ENCODE measurements around the gene MICAL2.

The MICAL2 gene

DNA sequence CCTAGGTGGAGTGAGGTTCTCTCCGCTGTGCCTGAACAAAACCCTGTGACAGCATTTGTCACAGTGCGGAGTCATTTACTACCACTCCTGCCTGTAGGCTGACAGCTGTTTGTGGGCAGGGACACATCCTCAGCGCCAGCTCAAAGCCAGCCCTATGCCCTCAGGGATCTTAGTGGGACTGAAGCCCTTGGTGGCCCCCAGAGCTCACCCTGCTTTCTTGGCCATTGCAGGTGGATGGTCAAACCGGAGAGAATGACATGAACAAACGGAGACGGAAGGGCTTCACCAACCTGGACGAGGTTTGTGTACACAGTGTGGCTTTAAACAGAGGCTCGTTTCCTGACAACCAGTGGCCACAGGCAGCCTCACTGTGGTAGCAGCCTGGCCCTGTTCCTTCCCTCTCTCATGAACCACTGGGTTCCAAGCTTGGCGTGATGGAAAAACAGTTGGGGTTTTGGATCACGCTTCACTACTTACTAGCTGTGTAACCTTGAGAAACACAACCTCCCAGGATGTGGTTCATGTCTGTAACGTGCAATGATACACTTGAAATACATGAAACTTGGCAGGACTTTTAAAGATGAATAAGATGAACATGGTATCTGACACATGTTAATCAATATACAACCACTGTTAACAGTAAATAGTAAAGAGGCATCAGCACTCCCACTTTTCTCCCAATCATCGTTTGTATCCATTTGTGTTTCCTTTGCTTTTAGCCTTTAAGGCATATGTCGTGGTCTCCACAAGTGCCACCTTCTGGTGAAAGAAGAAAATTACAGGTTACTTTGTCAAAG, 125.8 kb downstream of the MICAL2 start:
- peak; percentile 92 for FAIRE-seq

DNA sequence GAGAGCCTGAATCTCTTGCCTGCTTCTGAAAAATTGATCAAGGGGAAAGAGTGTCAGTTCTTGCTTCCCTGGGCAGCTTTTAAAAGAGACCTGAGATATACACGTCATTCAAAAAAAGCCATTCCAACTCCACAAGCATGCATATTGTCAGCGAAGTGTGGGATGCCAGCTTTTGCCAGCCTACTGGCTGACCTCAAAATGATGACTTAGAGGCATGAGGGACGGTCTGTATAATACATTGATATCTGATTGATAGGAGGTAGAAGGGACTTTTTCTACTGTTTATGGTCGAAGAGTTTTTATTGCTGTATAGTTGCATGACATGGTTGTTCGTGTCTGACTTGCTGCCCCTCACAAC, 126.3 kb downstream of the MICAL2 start:
- FAIRE-seq = no peak

DNA sequence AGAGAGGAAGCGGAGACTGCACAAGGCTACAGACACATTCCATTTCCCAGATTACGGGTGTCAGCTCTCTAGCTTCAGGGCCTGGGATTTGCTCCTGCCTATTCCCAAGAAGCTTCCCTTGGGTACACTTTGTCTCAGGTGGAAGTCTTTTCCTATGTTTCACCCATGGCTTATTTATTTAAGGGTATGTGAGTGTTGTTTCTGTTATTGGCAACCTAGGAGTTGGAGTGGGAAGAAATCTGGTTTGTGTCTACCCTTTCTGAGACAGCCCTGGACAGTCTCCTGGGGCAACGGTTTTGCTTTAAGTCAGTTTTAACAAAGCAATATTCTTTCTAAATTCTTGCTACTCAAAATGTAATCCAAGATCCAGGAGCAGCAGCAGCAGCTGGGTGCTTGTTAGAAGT, 127.0 kb downstream of the MICAL2 start:
- no peak for FAIRE-seq

DNA sequence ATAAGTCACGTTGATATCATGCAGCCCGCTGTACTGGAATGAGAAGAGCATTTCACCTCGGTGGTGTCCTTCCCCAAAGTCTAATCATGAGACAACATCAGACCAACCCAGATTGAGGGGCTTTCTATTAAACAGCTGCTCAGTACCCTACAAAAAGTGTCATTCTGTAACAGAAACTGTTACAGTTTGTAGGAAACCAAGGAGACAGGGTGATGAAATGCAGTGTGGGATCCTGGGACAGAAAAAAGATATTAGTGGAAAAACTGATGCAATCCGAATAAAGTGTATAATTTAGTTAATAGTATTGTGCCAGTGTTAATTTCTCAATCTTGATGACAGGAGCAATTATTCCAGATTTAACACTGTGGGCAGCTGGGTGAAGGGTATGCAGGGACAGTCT, 128.0 kb downstream of the MICAL2 start:
- FAIRE-seq = no peak

DNA sequence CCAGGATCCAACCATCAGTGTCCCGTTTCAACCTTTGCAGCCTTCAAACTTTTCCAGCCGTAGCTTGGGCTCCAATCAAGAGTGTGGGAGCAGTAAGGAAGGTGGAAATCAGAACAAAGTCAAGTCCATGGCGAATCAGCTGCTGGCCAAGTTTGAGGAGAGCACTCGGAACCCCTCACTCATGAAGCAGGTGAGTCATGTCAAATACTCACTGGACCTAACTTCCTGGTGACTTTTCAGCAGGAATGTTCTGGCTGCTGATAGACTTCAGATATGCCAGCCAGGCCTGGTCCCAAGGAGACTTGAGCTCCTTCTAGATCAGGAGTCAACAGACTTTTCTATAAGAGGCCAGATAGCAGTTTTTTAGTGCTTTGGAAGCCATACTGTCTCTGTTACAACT, 129.0 kb downstream of the MICAL2 start:
- no peak for FAIRE-seq

DNA sequence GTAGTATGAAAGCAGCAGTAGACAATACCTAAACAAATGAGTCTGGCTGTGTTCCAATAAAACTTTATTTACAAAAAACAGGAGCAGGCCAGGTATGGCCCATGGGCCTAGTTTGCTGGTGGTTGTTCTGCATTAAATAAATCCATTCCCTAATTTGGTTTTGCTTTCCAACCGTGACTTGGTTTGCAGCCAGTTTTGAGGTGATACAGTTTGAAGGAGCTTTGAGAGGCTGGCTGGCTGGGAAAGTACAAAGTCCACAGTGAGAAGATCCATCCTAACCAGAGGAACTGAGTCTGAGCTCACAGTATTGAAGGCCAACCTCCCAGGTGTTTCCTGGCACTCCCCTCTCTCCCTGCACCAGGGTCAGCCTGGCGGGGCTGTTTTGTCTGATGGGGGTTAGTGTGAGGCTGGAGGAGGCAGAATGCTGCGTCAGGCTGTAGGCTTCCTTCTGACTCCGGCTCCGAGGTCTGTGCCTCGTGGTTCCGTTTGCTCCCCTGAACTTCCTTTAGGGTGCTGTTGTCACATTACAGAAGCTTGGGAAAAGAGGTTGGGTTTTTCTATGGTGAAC, 129.5 kb downstream of the MICAL2 start:
- no peak for FAIRE-seq

DNA sequence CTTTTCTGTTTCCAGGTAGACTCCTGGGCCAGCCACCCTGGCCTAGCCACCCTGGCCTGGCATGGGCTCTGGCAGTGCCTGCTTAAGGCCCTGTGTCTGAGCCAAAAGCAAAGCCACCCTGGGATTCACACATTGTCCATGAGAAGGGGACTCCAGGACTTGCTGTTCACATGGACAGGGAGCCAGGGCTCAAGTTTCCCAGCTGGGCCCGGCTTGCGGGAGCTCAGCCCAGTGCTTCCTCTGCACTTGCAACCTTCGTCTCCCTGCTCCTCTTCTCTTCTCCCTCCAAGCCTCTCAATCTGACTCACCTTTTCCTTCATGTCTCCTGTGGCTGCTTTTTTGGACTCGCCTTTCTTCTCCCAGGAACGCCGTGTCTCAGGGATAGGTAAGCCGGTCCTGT, 130.3 kb downstream of the MICAL2 start:
- no peak for FAIRE-seq

DNA sequence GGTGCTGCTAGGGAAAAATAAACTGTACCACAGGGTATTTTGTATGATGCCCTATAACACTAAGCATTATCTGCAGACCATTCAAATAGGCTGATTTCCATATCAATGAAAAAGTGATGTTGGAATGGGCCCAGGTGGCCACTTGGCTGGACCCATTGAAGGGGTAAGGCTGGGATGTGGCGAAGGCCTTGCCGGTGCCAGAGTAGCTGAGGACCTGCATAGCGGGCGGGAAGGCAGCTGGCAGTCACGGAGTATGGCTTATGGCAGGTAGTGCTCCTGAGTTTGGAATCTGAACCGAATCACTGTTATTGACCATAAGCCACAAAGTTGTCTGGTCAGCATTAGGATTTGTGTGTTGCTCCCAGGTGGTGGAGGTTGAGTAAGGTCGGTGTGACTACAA, 131.0 kb downstream of the MICAL2 start:
- no peak for FAIRE-seq

DNA sequence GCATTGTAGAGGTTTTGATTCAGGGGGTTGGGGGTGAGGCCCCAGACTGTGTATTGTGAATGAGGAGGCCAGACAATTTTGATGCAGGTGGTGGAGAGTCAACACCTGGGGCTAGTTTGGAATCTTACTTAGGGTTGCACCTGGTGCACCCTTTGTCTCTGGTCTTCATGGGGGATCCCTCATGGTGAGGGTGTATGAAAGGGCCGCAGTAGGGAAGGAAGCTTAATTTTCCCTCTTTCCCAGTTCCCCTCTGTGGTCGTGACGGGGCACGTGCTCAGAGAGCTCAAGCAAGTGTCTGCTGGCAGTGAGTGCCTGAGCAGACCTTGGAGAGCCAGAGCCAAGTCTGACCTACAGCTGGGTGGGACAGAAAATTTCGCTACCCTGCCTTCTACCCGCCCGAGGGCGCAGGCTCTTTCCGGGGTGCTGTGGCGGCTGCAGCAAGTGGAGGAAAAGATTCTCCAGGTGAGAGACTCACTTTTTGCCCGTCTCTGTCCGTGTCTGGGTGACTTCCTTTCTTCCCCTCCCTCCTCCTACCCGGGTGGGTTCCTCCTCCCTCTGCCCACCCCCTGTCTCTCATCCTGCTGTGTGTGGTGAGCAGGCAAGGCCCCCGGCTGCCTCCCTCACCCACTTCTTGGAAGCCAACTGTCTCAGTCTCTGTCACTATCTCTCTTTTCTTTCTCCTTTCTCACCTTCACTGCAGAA, 131.7 kb downstream of the MICAL2 start:
- no peak for FAIRE-seq

DNA sequence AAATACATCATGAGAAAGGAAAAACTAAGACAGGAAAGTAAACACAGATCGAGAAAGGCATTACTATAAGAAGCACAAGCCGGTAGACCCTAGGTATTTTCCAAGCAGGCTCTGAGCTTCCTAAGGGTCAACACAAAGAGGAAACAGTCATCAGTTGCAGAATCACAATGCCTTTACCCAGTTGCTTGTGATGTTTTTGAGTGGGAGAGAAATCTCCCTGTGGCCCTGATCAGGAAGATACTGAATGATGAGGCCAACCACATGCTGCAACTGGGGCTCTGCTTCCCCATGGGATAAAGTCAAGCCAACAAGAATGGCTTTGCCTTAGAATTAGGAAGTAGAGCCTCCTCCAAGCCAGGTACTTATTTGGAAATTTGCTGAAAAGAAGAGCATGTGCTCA, 132.6 kb downstream of the MICAL2 start:
- FAIRE-seq = no peak

DNA sequence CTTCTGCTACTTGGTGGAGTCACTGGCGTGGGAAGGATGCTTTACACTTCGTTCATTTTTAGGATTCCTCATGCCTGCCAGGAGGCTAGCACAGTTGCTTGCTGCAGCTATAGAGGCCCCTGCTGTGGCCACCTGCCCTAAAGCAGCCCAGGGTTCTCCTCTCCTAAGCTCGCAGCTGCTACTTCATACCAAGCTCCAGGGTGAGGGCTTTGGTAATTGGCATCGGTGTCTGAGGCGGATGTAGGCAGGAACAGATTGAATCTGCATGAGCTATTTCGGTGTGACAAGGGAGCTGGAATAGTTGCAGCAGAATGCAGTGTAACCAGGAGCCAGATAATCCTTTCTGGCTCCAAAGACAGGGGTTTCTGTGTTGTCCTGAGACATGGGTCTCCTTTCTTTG, 133.1 kb downstream of the MICAL2 start:
- no peak for FAIRE-seq

DNA sequence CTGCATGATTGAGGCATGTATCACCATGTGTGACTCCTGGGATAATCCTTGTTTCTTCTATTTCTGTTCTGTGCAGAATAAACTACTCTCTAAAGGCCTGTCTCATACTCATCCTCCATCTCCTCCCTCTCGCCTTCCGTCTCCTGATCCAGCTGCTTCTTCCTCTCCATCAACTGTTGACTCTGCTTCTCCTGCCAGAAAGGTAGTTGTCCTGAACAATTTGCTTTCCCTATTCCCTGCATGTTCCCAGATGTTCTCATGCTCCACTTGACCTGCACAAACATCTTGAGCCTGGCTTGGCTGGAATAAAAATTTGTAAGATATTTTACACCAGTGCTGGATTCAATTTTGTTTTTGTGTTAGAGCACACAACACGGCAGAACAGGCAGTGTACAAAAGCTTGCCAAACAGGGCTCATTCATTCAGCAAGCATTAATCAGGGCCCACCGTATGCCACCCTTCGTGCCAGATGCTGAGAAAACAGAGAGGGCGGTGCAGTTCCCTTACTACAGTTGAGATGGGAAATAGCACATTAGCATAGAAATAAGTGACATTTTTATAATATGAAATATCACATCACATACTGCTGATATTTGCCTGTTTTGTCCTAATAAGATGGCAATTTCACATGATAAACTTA, 133.6 kb downstream of the MICAL2 start:
- FAIRE-seq = no peak

DNA sequence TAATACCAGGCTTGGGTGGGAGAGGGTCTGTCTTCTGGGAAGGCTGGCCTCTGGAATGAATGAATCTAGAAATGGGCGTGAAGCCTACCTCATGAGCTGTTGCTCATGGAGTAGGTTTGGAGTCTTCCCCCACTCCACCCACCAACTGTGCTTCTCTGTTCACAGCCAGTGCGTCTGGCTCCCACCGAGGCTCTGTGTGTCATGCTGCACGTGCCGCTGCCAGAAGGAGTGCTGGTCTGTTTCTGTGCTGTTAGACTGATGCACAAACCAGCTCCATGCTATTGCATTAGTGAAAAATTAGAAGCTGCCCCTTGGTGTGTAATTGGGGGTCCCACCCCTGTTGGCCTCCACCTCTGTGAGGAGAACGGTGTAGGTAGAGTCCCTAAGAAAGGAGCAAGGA, 134.7 kb downstream of the MICAL2 start:
- FAIRE-seq = no peak

DNA sequence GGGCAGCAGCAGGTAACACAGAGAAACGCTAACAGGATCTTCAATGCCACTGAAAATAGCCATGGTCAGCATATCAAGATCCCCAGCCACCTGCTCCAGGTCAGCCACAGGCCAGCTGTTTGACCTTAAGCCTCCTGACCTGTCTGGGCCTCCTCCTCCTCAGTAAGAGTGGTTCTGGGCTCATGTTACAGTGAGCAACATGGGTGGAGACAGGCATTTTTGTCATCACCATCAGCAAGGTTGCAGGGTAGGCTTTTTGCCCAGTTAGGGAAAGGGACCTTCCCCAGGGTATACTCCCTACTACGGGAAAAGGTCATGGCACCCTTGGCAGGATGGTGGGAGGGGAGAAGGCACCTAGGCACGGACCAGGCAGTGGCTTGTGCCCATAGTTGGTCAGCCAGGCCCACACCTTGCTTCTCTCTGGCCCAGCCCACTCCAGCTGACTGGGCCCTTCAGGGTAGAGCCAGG, 135.2 kb downstream of the MICAL2 start:
- no peak for FAIRE-seq

DNA sequence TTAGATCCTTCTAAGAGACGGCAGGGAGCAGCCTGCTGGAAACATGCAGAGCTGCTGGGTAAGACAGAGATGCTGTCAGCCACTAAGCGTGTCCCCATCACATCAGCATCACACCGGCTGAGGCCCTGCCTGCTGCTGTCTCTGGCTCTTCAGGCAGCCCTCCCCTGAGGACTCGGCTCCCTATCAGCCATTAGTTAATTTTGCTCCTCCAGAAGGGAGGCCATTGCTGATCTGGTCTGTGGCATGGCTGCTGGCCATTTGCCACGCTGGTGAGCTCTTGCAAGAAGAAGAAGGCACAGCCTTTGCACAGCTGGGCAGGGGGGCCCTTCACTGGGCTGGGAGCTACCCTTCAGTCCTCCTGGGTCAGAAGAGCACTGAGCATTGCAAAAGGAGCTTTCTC, 135.8 kb downstream of the MICAL2 start:
- FAIRE-seq = no peak

DNA sequence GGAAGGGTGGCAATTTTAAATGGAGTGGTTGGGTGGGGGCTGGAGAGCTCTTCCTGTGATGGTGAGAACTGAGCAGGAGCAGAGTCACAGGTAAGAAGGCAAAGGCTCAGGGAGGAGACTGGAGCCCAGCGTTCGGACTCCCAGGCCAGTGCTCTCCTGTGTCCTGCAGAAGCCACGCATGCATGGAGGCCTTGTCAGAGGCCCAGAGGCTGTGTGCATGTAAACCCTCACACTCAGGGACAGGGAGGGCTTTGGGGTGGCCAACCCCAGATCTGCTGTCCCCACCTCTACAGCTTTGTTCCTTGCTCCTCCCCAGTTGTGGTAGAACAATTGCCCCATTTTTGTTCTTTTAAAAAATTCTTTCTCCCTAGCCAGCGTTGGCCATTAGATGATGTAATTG, 136.6 kb downstream of the MICAL2 start:
- FAIRE-seq = no peak

DNA sequence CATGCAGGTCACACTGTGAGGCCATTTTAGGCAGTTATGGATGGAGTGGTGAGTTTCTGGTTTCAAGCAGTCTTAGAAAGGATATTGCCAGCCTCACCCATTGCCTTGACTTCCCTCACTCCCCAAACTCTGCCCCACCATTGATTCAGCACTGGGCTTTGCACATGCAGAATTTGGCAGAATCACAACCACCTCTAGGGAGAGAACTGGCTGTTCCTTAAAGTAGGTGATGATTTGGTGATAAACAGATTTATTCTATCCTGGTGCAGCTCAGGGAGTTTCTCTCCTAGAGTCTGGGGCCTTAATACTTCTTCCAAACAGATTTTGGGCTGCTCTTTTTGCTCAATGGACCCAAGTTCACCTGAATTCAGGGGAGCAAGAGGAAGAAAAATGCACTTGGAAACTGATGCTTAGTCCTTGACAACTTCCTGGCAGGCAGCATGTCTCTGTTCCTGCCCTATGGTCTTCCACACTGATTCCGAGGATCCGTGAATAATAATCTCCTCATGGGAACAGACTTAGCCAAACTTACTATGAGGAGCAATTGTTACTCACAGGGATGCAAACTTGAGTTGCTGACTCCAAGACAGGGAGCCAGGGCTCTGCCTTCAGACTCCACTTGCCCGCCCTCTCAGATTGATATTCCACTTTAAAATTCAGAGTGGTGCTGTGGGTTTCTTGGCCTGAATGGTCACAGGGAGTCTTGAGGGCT, 137.3 kb downstream of the MICAL2 start:
- no peak for FAIRE-seq

DNA sequence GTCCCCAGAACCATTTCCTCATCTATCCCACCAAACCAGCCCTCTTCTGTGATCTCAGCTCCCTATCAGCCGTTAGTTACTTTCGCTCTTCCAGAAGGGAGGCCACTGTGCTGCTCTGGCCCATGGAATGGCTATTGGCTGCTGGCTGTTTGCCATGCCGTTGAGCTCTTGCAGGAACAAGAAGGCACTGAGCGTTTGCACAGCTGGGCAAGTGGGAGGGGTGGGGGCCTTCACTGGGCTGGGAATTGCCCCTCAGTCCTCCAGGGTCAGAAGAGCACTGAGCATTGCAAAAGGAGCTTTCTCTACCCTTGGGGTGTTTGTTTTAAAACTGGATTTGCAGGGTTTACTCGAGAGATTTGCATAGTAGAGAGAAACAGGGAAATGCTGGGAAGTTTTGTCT, 137.9 kb downstream of the MICAL2 start:
- FAIRE-seq = no peak

DNA sequence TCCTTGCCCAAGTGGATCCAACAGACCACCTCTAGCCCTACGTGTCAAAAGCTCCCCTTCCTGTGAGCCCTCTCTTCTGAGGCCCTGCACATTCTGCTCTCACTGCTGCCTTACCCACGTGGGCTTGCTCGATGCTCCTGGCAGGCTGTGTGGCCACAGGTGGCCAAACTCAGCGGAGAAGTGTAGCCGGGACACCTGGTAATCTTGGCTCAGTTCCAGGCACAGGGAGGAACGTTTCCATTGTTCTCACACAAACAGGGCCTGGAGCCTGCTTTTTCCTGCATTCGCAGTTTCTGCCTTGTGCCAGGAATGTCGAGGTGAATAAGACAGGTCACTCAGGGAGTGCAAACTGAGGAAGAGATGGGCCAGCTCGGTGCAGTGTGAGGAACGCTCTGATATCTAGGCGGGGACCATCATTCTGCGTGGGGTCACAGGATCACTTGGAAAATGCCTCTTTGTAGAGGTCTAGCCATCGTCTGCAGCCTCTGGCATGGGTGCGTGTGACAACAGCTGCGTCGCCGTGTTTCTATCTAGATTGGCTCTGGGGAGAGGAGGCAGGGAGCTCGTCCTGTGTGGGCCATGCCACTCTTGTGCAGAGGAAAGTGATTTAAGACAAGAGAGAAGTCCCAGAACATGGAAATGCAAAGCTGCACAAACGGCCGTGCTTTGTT, 139.3 kb downstream of the MICAL2 start:
- no peak for FAIRE-seq

DNA sequence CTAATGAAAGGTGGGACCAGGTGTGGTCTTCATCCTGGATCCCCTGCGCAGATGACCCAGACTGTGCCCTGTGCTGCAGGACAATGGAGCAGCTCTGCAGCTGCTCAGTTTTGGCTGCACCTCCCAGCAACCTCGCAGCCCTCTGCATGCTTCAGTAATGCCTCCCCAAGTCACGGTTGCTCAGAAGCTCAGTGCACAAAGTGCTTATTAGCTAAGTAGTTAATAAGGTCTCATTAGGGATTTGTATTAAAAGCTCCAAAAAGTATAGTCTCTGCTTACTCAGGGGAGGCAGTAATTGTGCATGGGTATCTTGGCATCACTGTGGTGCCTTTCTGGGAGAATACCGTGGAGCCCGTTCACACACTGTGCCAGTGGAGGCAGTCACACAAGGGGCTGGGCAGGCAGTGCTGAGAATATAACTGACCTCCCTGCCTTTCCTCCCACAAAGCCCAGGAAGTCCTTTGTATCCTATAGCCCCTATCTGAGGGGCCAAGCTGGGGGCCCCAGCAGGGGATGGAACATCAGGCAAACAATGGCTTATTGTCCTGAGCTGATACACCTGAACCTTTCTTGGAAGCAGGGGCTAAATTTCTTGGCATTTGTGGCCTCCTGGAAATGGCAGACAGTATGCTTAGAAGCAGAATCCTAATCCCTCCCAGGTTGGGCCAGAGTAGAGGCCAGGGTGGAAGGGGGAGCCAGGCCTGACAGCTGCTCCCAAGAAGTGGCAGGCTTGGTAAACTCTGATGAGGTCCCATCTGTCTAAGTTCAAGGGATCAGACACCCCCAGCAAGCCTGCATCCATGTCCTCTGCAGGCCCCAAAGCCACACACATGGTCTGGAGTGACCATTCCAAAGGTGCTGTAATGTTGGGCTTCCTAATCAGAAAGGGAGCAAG, 141.5 kb downstream of the MICAL2 start:
- FAIRE-seq = no peak

DNA sequence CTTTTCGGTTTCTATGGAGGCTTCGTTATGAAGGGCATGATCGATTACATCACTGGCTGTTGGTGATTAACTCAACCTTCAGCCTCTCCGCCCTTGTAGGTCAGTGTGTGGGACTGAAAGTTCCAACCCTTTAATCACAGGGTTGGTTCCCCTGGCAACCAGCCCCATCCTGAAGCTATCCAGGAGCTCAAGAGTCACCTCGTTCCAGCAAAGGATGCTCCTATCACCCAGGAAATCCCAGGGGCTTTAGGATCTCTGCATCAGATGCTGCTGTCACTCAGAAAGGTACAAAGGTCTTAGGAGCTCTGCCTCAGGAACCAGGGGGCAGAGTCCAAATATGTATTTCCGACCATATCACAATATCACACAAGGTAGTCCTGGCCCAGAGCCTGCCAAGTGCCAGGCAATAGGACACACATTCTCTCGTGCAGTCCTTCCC, 143.5 kb downstream of the MICAL2 start:
- no peak for FAIRE-seq
